NCI-H2196 (cell line): Measurements from ENCODE around the gene RAD51B.
A peak's percentile ranks its signal among the peaks of the same experiment; 100 is the strongest.
"Not testable (repeated sequence)": the region's sequence is repeated elsewhere in the genome, so short reads cannot be mapped to it uniquely, and the experiment has no call there.

ENCODE experiments used
- DNase-seq: peaks from one replicate; lab custom pipeline; 2025; ENCODE audit not compliant: unreplicated experiment; lab: John Stamatoyannopoulos, UW

Gene RAD51B

GRCh38 chr14:68655021-68655831, 835.6 kb downstream of the RAD51B start:
- no peak for DNase-seq

DNA sequence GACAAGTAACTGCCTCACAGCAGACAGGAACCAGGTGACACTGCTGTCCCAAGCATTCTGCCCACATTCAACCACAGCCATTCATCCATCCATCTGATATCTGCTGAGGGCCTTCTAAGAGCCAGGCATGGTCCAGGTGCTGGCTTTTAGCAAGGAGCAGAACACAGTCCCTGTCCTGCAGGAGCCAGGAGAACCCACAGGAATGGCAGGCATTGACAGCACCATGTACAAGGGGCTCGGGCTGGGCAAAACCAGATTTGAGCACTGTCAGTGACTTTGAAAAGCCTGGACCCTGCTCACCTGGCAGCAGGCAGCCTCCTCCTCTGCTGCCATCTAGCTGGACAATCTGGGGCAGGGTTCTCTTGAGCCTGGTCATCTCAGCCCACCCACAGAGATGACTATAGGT, 836.3 kb downstream of the RAD51B start:
- peak; percentile 28 for DNase-seq

GRCh38 chr14:68656452-68656851, 836.9 kb downstream of the RAD51B start:
- DNase-seq = no peak

DNA sequence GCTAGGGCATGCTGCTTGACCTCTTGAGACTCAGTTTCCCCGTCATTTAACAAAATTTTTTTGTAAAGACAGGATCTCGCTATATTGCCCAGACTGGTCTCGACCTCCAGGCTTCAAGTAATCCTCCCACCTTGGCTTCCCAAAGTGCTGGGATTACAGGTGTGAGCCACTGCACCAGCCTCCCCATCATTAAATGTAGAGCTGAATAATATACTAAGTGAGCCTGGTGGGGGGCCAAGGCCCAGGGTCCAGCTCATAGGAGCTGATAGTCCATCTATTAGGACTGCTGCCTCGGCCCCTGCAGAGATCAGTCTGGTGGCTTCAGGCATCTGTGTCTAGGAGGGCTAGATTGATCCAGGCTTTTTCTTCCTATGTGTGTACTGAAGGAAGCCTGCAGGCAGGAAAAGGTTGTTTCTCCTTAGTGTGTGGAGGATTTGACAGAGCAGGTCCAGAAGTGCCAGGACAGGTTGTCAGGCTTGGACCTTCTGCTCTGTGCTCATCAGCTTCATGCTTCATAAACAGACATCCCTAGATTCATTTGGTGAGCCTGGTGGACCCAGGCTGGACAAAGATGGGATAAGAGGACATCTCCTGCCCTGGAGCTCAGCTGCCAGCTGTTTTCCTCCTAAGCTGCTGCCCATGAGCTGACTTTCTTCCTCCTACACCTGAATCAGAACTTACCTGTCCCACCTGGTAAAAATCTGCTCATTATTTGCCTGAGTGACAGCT, 837.9 kb downstream of the RAD51B start:
- DNase-seq = no peak

- DNase-seq = no peak
Measured at GRCh38 chr14:68658029-68658509, 838.5 kb downstream of the RAD51B start.

DNA sequence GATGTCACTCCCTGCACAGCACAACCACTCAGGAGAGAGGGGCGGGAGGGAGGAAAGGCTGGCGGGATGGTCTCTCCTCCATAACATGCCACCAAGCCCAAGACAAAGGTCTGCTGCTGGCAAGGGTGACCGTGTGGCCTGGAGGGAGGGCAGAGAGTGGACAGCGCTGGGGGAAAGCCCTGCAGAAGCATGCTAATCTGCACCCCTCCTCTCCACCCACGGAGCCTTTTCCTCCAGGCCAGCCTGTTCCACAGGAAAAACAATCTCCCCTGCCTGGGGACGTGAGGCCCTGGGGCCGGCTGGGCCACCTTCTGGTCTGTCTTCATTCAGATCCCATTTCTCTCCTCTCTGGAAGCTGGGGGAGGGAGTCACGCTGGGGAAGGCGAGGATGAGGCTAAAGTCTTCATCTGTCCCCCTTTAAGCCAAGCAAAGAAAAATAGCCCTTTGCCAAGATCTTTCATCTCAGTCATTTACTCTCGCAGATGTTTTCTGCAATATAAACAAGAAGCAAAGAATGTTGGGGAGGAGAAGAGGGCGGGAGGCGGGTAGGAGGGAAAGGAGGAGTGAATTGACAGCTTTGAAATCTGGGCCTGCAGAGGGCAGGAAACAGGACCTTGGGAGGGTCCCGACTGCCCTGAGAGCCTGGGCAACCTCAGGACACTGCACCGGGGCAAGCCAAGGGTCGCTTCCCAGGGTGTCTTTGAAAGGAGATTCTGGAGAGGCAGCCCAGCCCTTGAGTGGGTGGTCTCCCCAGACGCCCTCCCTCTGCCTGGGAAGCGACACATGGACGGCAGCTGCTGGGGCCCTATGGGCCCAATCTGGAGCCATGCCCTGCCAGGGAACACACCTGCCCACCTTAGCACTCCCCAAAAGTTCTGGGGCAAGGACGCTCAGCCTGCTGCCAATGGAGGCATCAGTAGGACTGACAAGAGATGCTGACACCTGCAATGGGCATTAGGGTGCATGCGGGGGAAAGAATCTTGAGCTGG, 839.7 kb downstream of the RAD51B start:
- no peak for DNase-seq

DNA sequence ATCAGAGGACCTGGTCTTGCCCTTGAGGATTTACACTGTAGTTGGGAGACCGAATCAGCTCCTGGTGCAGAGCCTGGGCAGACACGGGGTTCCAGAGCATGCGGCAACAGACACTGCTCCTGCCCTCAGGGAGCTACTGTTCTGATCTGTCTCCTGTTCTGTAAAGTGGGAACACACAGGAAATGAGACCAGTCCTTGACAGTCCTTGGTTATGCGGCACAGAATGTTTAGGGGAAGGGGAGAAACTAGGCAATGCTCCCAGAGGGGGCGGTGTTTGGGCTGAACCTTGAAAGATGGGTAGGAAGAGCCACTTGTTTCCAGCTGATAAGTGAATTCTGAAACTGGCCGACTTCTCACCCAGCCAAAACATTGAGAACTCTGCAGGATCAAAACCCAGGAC, 840.9 kb downstream of the RAD51B start:
- no peak for DNase-seq

DNA sequence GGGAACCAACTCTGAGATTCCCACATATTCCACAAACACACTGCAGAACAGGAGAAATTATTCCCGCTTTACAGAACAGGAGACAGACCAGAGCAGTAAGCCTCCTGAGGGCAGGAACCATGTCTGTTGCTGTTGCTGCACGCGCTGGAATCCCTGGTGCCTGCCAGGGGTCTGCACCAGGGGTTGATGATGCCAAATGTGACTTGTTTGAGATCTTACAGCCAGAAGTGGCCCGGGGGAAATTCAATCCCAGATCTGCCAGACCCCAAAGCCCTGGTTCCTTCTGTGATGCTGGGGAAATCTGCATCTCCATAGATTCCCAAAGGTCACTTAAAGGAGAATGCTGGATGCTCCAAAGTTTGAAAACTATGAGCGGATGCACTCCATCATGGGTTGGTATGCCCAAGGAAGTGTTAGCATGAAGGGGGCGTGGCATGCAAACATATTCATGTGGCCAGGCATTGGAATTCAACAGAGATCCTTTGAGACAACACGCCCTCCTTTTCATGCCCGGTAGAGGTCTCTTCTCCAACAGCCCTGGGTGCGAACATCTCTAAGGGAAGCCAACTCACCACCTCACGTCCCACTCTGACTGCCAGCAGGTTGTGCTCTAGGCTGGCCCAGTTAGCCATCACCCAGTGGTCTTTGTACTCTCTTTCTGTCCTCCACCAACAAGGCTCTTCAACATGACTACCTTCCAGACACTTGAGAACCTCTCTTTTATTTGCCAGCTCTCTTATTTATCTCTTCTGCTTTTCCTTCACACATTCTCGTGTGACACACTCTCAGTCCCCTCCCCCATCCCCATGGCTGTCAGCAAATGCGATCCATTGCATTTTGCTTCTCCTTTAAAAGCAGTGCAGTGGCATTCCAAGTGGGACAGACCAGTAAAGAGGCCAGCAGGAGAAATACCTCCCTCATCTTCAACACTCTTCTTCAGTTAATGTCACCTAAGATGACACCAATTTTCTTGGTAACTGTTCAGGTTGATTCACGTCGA, 841.9 kb downstream of the RAD51B start:
- no peak for DNase-seq

DNA sequence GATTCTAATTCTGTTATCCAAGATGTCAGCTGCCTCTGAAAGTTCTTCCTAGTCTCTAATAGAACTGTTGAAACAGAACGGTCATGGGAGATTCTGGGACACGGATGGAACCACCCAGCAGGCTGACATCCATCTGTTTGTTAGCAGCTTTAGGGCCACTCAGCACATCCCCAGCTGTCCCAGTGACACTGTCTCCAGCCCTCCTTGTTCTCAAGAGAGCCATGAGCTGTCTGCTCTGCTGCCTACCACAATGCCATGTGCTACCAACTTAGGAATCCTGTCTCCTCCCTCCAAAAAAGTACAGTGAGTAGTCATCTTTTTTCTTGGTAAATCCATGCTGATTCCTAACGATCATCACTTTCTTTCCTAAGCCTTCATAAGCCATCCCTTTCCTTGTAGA, 842.8 kb downstream of the RAD51B start:
- DNase-seq = no peak

GRCh38 chr14:68662826-68663225, 843.2 kb downstream of the RAD51B start:
- DNase-seq = not testable (repeated sequence)

- DNase-seq = no peak
Measured at GRCh38 chr14:68663385-68664076, 844.0 kb downstream of the RAD51B start.

DNA sequence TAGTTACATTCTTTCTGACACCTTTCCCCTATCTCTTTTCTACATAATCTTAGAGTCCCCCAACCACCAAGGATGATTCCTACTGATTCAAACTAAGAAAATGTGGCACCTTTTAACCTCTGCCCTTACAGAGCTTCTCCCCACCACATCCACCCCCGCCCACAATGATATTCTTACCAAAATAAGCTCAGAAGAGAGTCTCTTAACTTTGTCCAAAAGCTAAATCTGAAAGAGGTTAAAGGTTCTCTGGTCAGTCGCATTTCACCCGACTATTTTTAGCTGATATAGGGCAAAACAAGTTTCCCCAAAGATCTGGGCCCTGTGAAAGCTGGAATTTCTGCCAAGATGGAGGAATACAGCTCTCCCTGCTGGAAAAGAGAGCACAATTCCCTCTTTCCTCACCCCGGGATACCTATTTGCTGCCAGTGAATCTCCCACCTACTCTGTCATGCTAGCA, 844.7 kb downstream of the RAD51B start:
- no peak for DNase-seq

DNA sequence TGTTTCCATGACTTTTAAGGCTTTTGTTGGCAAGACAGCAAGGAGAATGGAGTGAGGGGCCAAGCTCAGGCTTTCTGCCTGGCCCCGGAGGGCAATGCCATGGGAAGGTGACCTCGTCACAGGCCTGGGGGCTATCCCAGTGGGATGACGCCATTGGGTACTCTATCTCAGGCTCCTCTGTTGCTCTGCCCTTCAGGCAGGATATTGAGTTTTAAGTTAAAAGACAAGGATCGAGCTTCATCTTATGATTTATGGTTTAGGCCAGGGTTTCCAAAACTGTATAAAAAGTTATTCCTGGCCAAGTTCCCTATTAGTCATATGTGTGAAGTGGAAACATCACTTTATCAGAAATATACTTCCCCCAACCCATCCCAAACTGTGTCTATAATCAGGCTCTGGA, 845.6 kb downstream of the RAD51B start:
- no peak for DNase-seq

DNA sequence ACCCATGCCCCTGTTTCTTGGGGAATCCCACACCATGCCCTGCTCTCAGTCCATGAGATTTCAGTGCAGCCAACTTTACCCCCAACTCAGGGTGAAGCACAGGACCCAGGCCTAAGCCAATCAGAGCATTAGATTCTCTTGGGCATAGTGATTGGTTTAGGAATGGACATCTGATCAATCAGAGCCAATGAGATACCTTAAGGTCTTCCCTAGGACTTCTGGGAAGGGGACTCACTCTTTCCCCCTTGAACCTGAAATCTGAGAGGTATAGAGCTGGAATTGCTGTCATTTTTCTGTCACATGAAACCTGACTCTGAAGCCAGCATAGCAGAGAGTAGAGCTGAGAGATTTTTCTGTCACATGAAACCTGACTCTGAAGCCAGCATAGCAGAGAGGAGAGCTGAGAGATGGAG, 846.2 kb downstream of the RAD51B start:
- DNase-seq = no peak

- no peak for DNase-seq
Measured at GRCh38 chr14:68666236-68666635, 846.7 kb downstream of the RAD51B start.

- no peak for DNase-seq
Measured at GRCh38 chr14:68666899-68667298, 847.3 kb downstream of the RAD51B start.

DNA sequence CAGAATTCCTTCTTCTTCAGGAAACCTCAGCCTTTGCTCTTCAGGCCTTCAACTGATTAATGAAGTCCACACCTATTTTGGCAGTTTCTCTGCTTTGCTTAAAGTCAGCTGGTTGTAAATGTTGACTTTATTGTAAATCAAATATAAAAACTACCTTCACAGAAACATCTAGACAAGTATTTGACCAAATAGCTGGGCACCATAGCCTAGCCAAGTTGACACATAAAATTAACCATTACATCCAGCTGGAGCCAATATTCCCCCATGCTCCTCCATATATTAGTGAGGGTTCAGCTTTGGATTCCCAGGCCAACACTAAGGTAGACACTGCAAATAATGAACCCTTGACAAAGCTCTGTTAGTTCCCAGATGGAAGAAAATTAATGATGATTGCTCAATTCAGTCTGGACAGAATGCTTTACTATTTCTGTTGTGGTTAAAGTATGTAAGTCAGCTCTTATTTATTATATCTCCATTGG, 847.8 kb downstream of the RAD51B start:
- DNase-seq = no peak

DNA sequence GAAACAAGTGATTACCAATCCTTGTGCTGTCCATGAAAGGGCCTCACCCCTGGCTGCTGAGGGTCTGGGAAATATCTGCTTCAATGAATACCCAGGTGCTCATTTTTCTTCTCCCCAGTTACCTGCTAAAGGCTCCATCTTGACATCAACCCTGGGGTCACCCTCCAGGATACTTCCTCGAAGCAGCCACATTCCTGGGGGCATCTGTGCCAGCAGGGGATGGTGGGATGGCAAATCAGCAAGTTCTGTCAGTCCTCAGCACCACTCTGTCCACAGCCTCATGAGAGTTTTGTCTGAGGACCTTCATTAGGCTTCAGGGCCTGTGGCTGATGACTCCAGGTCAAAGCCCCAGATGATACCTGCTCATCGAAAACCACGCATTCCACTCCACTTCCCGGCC, 848.4 kb downstream of the RAD51B start:
- DNase-seq = no peak

GRCh38 chr14:68668531-68668930, 849.0 kb downstream of the RAD51B start:
- no peak for DNase-seq
